Heart right ventricle (tissue), 16 donors: ENCODE data around the gene ETV2. TPM values are rescaled to one million over a fixed set of nuclear protein-coding genes. Genes with fewer than 3 reads are reported as not detected.
"Not testable (repeated sequence)": the region's sequence is repeated elsewhere in the genome, so short reads cannot be mapped to it uniquely, and the experiment has no call there.

Experiments
- ATAC-seq, 8 donors: fragments of 200-7000 bp; cut with Tn5 transposase; one replicate each; pipeline ENCODE4 v1.9.1; 2020; ENCODE audit warnings: mild to moderate bottlenecking in 8 of 8, moderate library complexity in 8 of 8, moderate number of reproducible peaks in 1 of 8
- DNase-seq, 2 donors: peaks; one replicate each; pipeline ENCODE4 v3.0.0-alpha.2; 2020
- H3K27ac ChIP-seq, 10 donors: fragments of 200-600 bp; sonication (generic) in 2 of 10; one replicate each; pipeline versions ENCODE4 v1.5.0 to v1.8.0; 2020 to 2022; ENCODE audit warnings: mild to moderate bottlenecking in 3 of 10
- H3K27me3 ChIP-seq, 7 donors: fragments of 200-600 bp; one replicate each; pipeline ENCODE4 v1.8.0; 2021 to 2022; ENCODE audit warnings: mild to moderate bottlenecking in 2 of 7
- H3K36me3 ChIP-seq, 9 donors: fragments of 200-600 bp; sonication (generic) in 1 of 9; one replicate each; pipeline versions ENCODE4 v1.5.0 to v1.8.0; 2020 to 2022; ENCODE audit warnings: mild to moderate bottlenecking in 2 of 9
- H3K4me1 ChIP-seq, 9 donors: fragments of 200-600 bp; sonication (generic) in 1 of 9; one replicate each; pipeline versions ENCODE4 v1.5.0 to v1.8.0; 2020 to 2022; ENCODE audit warnings: mild to moderate bottlenecking in 4 of 9
- H3K4me3 ChIP-seq, 10 donors: fragments of 200-600 bp; sonication (generic) in 2 of 10; one replicate each; pipeline versions ENCODE4 v1.5.0 to v1.8.0; 2020 to 2022; ENCODE audit warnings: mild to moderate bottlenecking in 7 of 10, moderate library complexity in 2 of 10
- H3K9me3 ChIP-seq, 11 donors: fragments of 200-600 bp in 10 of 11; sonication (generic) in 2 of 11; one replicate each; pipeline versions ENCODE4 v1.5.0 to v1.8.0; 2013 to 2022; ENCODE audit warnings: mild to moderate bottlenecking in 2 of 11, control low read depth in 1 of 11, moderate library complexity in 1 of 11
- CTCF ChIP-seq, 9 donors: fragments of 200-600 bp; sonication (generic) in 2 of 9; IDR thresholded peaks; one replicate each; pipeline versions ENCODE4 v1.5.0 to v1.8.0; 2021 to 2022; ENCODE audit warnings: antibody characterized with exemption in 9 of 9, mild to moderate bottlenecking in 5 of 9, moderate library complexity in 1 of 9
- WGBS, 2 donors: extraction: QIAGEN DNeasy Blood & Tissue Kit; methylation state at CpG; one replicate each; pipeline ENCODE4 v1.1.7; 2013; ENCODE audit warnings: inconsistent platforms in 1 of 2; 5-methylcytosine and 5-hydroxymethylcytosine counted together
- intact Hi-C, 10 donors: fragments of 100-400 bp; cut with DNase I; formaldehyde crosslinking; loops; one replicate each; pipeline versions ENCODE4 v1.11.1 to v1.14.2; 2022
- polyA plus RNA-seq, 2 donors: library from polyadenylated mRNA; stranded (reverse); fragments of 200-250 nt; gene quantifications; one replicate each; pipeline ENCODE4 v1.2.3, GENCODE V29; 2013
- total RNA-seq, 10 donors: library from RNA; stranded (reverse); fragmentation: NEBNext Ultra II Directional in 3 of 10; extraction: Animal tissue kit (Norgen Biotek cat#: 25700) in 3 of 10; gene quantifications; one replicate each; pipeline versions ENCODE4 v1.2.1 to v1.2.4, GENCODE V29; 2021 to 2023
- donor health status: Arrhythmogenic right ventricular cardiomyopathy.
- donor health status: ischemic (EF 13 %, LVEDD 7.1; RV severe dilation, severe dysfunction).
- donor health status: healthy with polysubstance abuse.
- donor health status: DM: no; HTN: yes; CAD: no.
- donor health status: DM: no; HTN: no; CAD: no.
- donor health status: ischemic (EF 25% LVEDD 6.9; RV normal size, moderate dysfunction).
- donor health status: ischemic (EF 25% LVEDD 5.7; RV mildly dilated, moderate dysfunction).
- donor health status: healthy.
- donor health status: DM: yes; HTN: yes; CAD: no.
- donor health status: Ischemic cardiomyopathy.
- donor health status: ischemic (EF 35%, LVEDD 5.7; RV mildly dilated, moderate dysfunction).
- donor health status: nonischemic (EF 11% LVEDD 7.7; RV severe dilation, severe dysfunction).
- donor health status: DM: yes; HTN: yes; CAD: no.
- donor health status: PGD.
- donor health status: ischemic (EF 29% LVEDD 5.4; RV normal size, mild dysfunction).
- donor health status: nonischemic (EF 23%, LVEDD 6.1; RV moderate dilation, normal function).

Gene ETV2
- total and polyA plus RNA-seq, 12 donors = 0.26 to 1.5 (median 0.41) TPM; not detected in 6

- Histone ChIP-seq H3K9me3 (no peaks in the 10 kb centered on the region), H3K27me3 (peaks cover 0 to 37% (median 14%) of the 10 kb centered on the region in 7 donors), H3K36me3 (no peaks in the 10 kb centered on the region), H3K4me3 (no peak overlapping the region), H3K27ac (no peak overlapping the region), H3K4me1 (no peaks in the 10 kb centered on the region)
- no peak for TF ChIP-seq CTCF (IDR thresholded peaks at IDR 0.05)
- intact Hi-C loops = no loop called here
- 55 to 66% methylated on average over 4 of the region's 4 CpGs for WGBS, 2 donors
- ATAC-seq (no peak), DNase-seq (no peak)
Measured at GRCh38 chr19:35596366-35596999, 45.1 kb upstream of the ETV2 start.

GRCh38 chr19:35601971-35602370, 39.6 kb upstream of the ETV2 start:
- no peak for TF ChIP-seq CTCF (IDR thresholded peaks at IDR 0.05)
- Histone ChIP-seq H3K4me1 (no peaks in the 10 kb centered on the region), H3K4me3 (no peak overlapping the region), H3K36me3 (no peaks in the 10 kb centered on the region), H3K9me3 (peaks cover 0 to 4% (median 0%) of the 10 kb centered on the region in 11 donors), H3K27ac (no peak overlapping the region), H3K27me3 (peaks cover 0 to 14% (median 0%) of the 10 kb centered on the region in 7 donors)
- 88 to 93% methylated on average over 3 of the region's 3 CpGs for WGBS, 2 donors
- DNase-seq (no peak), ATAC-seq (no peak)
- intact Hi-C loops = no loop called here

- H3K27ac ChIP-seq, H3K4me1 ChIP-seq, intact Hi-C loops, ATAC-seq, DNase-seq, H3K4me3 ChIP-seq, H3K36me3 ChIP-seq: not testable (repeated sequence)
- 84 to 86% methylated on average over 4 of the region's 4 CpGs for WGBS, 2 donors
- Histone ChIP-seq H3K27me3 (peaks cover 0 to 14% (median 0%) of the 10 kb centered on the region in 7 donors), H3K9me3 (peaks cover 0 to 22% (median 5%) of the 10 kb centered on the region in 11 donors)
Measured at GRCh38 chr19:35604436-35604835, 37.1 kb upstream of the ETV2 start.

DNA sequence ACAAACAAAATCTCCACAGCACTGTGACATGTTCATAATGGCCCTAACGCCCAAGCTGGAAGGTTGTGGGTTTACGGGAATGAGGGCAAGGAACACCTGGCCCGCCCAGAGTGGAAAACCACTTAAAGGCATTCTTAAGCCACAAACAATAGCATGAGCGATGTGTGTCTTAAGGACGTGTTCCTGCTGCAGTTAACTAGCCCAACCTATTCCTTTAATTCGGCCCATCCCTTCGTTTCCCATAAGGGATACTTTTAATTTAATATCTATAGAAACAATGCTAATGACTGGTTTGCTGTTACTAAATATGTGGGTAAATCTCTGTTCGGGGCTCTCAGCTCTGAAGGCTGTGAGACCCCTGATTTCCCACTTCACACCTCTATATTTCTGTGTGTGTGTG, 34.4 kb upstream of the ETV2 start:
- ATAC-seq, H3K27me3 ChIP-seq, H3K36me3 ChIP-seq, H3K4me3 ChIP-seq, H3K27ac ChIP-seq, DNase-seq, intact Hi-C loops: not testable (repeated sequence)
- 80 to 84% methylated on average over 8 of the region's 8 CpGs for WGBS, 2 donors
- peaks cover 0 to 12% (median 5%) of the 10 kb centered on the region in 9 donors for H3K4me1 ChIP-seq
- peaks cover 0 to 22% (median 5%) of the 10 kb centered on the region in 11 donors for H3K9me3 ChIP-seq

- no peak for TF ChIP-seq CTCF (IDR thresholded peaks at IDR 0.05)
- ATAC-seq (no peak), DNase-seq (no peak)
- Histone ChIP-seq H3K4me3 (no peak overlapping the region), H3K27ac (no peak overlapping the region), H3K9me3 (peaks cover 0 to 22% (median 5%) of the 10 kb centered on the region in 11 donors), H3K36me3 (no peaks in the 10 kb centered on the region), H3K27me3 (no peaks in the 10 kb centered on the region), H3K4me1 (peaks cover 0 to 15% (median 7%) of the 10 kb centered on the region in 9 donors)
- intact Hi-C loops = no loop called here
- WGBS, 2 donors = 74 to 75% methylated on average over 3 of the region's 3 CpGs
Measured at GRCh38 chr19:35607661-35608060, 33.9 kb upstream of the ETV2 start.
